HepG2 (cell line): Measurements from ENCODE around the gene UGP2. TPM values are rescaled to one million over a fixed set of nuclear protein-coding genes. Genes with fewer than 3 reads are reported as not detected.

Source experiments
- AGO1 ChIP-seq: fragments of 200-400 bp; formaldehyde crosslinking; IDR thresholded peaks from 2 replicates; pipeline ENCODE4 v1.6.1; 2017; ENCODE audit warnings: mild to moderate bottlenecking, low read depth, low read length, moderate library complexity; ENCODE audit not compliant: poor library complexity, severe bottlenecking
- BRCA1 ChIP-seq: sonication (generic); formaldehyde crosslinking; IDR thresholded peaks from 2 replicates; pipeline ENCODE4 v1.4.0; 2020; ENCODE audit warnings: missing genetic modification reagents
- CBX2 ChIP-seq, 2 experiments: fragments of 200-600 bp in 1 of 2; sonication (generic); formaldehyde crosslinking in 1 of 2; IDR thresholded peaks; 2 replicates each; pipeline versions ENCODE4 v1.7.0 to v1.8.1; 2018 to 2022; ENCODE audit warnings: low read depth in 2 of 2, low read length in 1 of 2, mild to moderate bottlenecking in 1 of 2, missing genetic modification reagents in 1 of 2
- CCAR2 ChIP-seq: fragments of 200-400 bp; formaldehyde crosslinking; optimal IDR thresholded peaks from 2 replicates; pipeline ENCODE3; 2018; ENCODE audit warnings: low read depth, mild to moderate bottlenecking, low read length, moderate library complexity
- CHCHD3 ChIP-seq: sonication (generic); formaldehyde crosslinking; IDR thresholded peaks from 2 replicates; pipeline ENCODE4 v1.8.0; 2022; ENCODE audit warnings: mild to moderate bottlenecking, missing genetic modification reagents, moderate library complexity
- EED ChIP-seq: sonication (generic); formaldehyde crosslinking; IDR thresholded peaks from 2 replicates; pipeline ENCODE4 v1.5.0; 2020; ENCODE audit warnings: mild to moderate bottlenecking, missing genetic modification reagents
- KDM5A ChIP-seq: fragments of 200-600 bp; sonication (generic); IDR thresholded peaks from 2 replicates; pipeline ENCODE4 v1.7.0; 2018; ENCODE audit warnings: antibody characterized with exemption, mild to moderate bottlenecking, low read length, borderline replicate concordance
- PHF20 ChIP-seq: sonication (generic); formaldehyde crosslinking; IDR thresholded peaks from 2 replicates; pipeline ENCODE4 v1.5.0; 2020; ENCODE audit warnings: mild to moderate bottlenecking, missing genetic modification reagents
- ZC3H13 ChIP-seq: sonication (generic); formaldehyde crosslinking; IDR thresholded peaks from 2 replicates; pipeline ENCODE4 v1.8.1; 2023; ENCODE audit warnings: mild to moderate bottlenecking, missing genetic modification reagents, moderate library complexity
- ZFP90 ChIP-seq: sonication (generic); formaldehyde crosslinking; IDR thresholded peaks from 2 replicates; pipeline ENCODE4 v1.8.0; 2022; ENCODE audit warnings: missing genetic modification reagents, mild to moderate bottlenecking, inconsistent platforms, borderline replicate concordance
- ZNF512 ChIP-seq: sonication (generic); formaldehyde crosslinking; IDR thresholded peaks from 2 replicates; pipeline ENCODE4 v1.4.0; 2020; ENCODE audit warnings: mild to moderate bottlenecking, missing genetic modification reagents
- polyA plus RNA-seq, 8 experiments: library from polyadenylated mRNA; depleted of rRNA in 3 of 8; stranded (reverse) in 7 of 8; unstranded in 1 of 8; fragments of >200 nt; fragmentation: Illumina TruSeq in 4 of 8; extraction: Trizol in 4 of 8; gene quantifications; 2 replicates each; pipeline versions ENCODE4 v1.2.1 to v1.2.3, GENCODE V29; 2011 to 2016; ENCODE audit warnings: low read depth in 4 of 8, missing spikeins in 1 of 8, mixed read lengths in 1 of 8; ENCODE audit not compliant: insufficient read depth in 1 of 8
- total RNA-seq, 5 experiments: library from RNA; depleted of rRNA; stranded (reverse); fragments of >200 nt; fragmentation: Illumina TruSeq; extraction: Trizol; gene quantifications; 2 replicates each; pipeline ENCODE4 v1.2.3, GENCODE V29; 2016; ENCODE audit warnings: low read depth in 1 of 5
- TF ChIP-seq, protein P1 (sequence below): sonication (generic); formaldehyde crosslinking; IDR thresholded peaks from 2 replicates; pipeline ENCODE4 v1.5.0; 2020; ENCODE audit warnings: mild to moderate bottlenecking, missing genetic modification reagents, borderline replicate concordance
- TF ChIP-seq, protein P2 (sequence below): sonication (generic); formaldehyde crosslinking; conservative IDR thresholded peaks from 2 replicates; pipeline ENCODE4 v1.4.0; 2020; ENCODE audit warnings: missing genetic modification reagents
- TF ChIP-seq, protein P3 (sequence below): IDR thresholded peaks from 2 replicates; pipeline ENCODE4 v1.6.1; 2012; ENCODE audit warnings: low read depth, low read length, improper control_type of control experiment

Gene UGP2
- total and polyA plus RNA-seq, 2 of the 13 experiments (the other 11 are each of a cell fraction or from before 2014, with no cell fraction given): 96.0 to 134 TPM

DNA sequence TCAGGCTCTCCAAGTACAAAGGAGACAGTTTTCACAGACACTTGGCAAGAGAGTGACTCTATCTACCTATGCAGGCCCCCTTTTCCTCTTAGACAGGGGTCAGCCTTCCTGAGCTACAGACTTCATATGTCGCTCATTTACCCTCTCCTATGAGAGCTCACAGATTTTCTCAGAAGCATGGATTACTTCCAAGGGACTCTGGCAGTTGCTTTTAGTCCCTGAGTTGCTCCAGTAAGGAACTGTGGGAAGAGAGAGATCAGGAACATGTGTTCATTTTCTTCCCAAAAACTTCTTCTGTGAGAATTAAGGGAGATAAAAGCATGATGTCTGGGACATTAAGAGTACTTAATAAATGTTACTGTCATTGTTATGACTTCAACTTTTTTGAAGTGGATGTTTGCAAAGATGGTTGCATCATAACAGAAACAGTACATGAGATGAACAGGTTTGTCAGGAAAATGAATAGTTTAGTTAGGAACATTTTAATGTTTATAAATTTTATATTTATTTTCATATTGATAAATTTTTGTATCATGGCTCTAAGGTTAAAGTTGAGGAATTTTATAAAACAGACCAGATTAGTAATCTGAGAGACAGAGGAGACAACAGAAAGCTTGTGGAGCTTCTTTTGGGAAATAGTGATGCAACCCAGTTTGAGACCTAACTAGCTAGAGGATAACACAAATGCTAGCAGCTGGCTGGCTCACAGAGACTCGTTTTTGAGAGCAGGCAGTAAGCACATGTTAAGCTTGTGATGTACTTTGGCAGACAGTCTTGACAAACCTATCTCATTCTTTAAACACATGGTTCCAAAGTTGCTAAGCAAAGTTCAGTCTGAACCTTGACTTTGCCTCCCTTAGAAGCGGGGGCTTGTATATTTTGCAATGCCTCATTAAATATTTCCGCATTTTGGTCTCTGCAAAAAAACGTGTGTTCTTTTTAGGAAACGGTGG lies 21.7 kb upstream of the UGP2 start (continued):
- TF ChIP-seq CBX2 (IDR thresholded peaks at IDR 0.05; ENCODE audit: low read depth, low read length) (no peak), CBX2 (CRISPR knock-in tag; IDR thresholded peaks at IDR 0.05; ENCODE audit: low read depth) (no peak), BRCA1 (peak; percentile 95), CCAR2 (no peak), KDM5A (no peak; the same call in 1 of the 2 replicates), CHCHD3 (CRISPR knock-in tag) (no peak), ZC3H13 (CRISPR knock-in tag) (no peak), PHF20 (CRISPR knock-in tag) (0 out of 2 replicates have a peak, but pooled peaks have one; percentile 26), AGO1 (no peak), ZNF512 (CRISPR knock-in tag) (no peak), EED (CRISPR knock-in tag) (no peak), ZFP90 (CRISPR knock-in tag) (0 out of 2 replicates have a peak, but pooled peaks have one; percentile 57)
- TF ChIP-seq, protein P1, sequence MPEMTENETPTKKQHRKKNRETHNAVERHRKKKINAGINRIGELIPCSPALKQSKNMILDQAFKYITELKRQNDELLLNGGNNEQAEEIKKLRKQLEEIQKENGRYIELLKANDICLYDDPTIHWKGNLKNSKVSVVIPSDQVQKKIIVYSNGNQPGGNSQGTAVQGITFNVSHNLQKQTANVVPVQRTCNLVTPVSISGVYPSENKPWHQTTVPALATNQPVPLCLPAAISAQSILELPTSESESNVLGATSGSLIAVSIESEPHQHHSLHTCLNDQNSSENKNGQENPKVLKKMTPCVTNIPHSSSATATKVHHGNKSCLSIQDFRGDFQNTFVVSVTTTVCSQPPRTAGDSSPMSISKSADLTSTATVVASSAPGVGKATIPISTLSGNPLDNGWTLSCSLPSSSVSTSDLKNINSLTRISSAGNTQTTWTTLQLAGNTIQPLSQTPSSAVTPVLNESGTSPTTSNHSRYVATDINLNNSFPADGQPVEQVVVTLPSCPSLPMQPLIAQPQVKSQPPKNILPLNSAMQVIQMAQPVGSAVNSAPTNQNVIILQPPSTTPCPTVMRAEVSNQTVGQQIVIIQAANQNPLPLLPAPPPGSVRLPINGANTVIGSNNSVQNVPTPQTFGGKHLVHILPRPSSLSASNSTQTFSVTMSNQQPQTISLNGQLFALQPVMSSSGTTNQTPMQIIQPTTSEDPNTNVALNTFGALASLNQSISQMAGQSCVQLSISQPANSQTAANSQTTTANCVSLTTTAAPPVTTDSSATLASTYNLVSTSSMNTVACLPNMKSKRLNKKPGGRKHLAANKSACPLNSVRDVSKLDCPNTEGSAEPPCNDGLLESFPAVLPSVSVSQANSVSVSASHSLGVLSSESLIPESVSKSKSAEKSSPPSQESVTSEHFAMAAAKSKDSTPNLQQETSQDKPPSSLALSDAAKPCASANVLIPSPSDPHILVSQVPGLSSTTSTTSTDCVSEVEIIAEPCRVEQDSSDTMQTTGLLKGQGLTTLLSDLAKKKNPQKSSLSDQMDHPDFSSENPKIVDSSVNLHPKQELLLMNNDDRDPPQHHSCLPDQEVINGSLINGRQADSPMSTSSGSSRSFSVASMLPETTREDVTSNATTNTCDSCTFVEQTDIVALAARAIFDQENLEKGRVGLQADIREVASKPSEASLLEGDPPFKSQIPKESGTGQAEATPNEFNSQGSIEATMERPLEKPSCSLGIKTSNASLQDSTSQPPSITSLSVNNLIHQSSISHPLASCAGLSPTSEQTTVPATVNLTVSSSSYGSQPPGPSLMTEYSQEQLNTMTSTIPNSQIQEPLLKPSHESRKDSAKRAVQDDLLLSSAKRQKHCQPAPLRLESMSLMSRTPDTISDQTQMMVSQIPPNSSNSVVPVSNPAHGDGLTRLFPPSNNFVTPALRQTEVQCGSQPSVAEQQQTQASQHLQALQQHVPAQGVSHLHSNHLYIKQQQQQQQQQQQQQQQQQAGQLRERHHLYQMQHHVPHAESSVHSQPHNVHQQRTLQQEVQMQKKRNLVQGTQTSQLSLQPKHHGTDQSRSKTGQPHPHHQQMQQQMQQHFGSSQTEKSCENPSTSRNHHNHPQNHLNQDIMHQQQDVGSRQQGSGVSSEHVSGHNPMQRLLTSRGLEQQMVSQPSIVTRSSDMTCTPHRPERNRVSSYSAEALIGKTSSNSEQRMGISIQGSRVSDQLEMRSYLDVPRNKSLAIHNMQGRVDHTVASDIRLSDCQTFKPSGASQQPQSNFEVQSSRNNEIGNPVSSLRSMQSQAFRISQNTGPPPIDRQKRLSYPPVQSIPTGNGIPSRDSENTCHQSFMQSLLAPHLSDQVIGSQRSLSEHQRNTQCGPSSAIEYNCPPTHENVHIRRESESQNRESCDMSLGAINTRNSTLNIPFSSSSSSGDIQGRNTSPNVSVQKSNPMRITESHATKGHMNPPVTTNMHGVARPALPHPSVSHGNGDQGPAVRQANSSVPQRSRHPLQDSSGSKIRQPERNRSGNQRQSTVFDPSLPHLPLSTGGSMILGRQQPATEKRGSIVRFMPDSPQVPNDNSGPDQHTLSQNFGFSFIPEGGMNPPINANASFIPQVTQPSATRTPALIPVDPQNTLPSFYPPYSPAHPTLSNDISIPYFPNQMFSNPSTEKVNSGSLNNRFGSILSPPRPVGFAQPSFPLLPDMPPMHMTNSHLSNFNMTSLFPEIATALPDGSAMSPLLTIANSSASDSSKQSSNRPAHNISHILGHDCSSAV (CRISPR knock-in tag): no peak
- TF ChIP-seq, protein P2, sequence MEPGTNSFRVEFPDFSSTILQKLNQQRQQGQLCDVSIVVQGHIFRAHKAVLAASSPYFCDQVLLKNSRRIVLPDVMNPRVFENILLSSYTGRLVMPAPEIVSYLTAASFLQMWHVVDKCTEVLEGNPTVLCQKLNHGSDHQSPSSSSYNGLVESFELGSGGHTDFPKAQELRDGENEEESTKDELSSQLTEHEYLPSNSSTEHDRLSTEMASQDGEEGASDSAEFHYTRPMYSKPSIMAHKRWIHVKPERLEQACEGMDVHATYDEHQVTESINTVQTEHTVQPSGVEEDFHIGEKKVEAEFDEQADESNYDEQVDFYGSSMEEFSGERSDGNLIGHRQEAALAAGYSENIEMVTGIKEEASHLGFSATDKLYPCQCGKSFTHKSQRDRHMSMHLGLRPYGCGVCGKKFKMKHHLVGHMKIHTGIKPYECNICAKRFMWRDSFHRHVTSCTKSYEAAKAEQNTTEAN (CRISPR knock-in tag): peak; percentile 91
- TF ChIP-seq, protein P3, sequence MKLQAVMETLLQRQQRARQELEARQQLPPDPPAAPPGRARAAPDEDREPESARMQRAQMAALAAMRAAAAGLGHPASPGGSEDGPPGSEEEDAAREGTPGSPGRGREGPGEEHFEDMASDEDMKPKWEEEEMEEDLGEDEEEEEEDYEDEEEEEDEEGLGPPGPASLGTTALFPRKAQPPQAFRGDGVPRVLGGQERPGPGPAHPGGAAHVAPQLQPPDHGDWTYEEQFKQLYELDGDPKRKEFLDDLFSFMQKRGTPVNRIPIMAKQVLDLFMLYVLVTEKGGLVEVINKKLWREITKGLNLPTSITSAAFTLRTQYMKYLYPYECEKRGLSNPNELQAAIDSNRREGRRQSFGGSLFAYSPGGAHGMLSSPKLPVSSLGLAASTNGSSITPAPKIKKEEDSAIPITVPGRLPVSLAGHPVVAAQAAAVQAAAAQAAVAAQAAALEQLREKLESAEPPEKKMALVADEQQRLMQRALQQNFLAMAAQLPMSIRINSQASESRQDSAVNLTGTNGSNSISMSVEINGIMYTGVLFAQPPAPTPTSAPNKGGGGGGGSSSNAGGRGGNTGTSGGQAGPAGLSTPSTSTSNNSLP: peak; percentile 81
